Measurements from ENCODE around the gene KISS1R. TPM values are rescaled to one million over a fixed set of nuclear protein-coding genes. Genes with fewer than 3 reads are reported as not detected.

The KISS1R gene
- total and polyA plus RNA-seq, 2 of the 4 experiments (the other 2 are of a cell fraction) = not detected

GRCh38 chr19:948842-949496 lies 31.8 kb downstream of the KISS1R start:
- H3K4me3 ChIP-seq (ENCODE audit: insufficient read depth, low read depth, low read length) = no peak overlapping the region
- no peak overlapping the region for H2AK9ac ChIP-seq (replicated peaks; ENCODE audit: low read depth, low read length, poor library complexity)
- no peak overlapping the region for H3K27ac ChIP-seq (ENCODE audit: insufficient read depth, low read length)
- no peak overlapping the region for H3K56ac ChIP-seq (ENCODE audit: extremely low read depth, insufficient read depth, low read length)
- H4K5ac ChIP-seq (ENCODE audit: low read depth, low read length) = no peak overlapping the region
- H3K9me3 ChIP-seq (ENCODE audit: control insufficient read depth, insufficient read depth, low read length) = no peaks in the 10 kb centered on the region
- H3K79me1 ChIP-seq (ENCODE audit: low read depth in 1 of 2, low read length in 2 of 2) = peaks cover 16 to 73% of the 10 kb centered on the region in 2 experiments
- ATAC-seq (ENCODE audit: low read depth) (no peak), DNase-seq (no peak)
- no peak overlapping the region for H3K4ac ChIP-seq (ENCODE audit: low read depth, low read length)
- no peak overlapping the region for H3K14ac ChIP-seq (replicated peaks; ENCODE audit: low read depth, low read length)
- no peak overlapping the region for H3K23ac ChIP-seq (ENCODE audit: low read depth, low read length)
- 97% methylated on average over 6 of the region's 25 CpGs; no CpG with 5 or more reads in 1 of the 2 experiments for WGBS, 2 experiments (ENCODE audit: extremely low coverage in 2 of 2, insufficient read length in 1 of 2)
- no peak overlapping the region for H2BK5ac ChIP-seq (ENCODE audit: low read depth, low read length, poor library complexity, severe bottlenecking)
- H4K91ac ChIP-seq (ENCODE audit: insufficient read depth, low read depth, low read length) = no peak overlapping the region
- no peak overlapping the region for H2BK120ac ChIP-seq (ENCODE audit: low read depth, low read length)
- no peak overlapping the region for H3K4me2 ChIP-seq (ENCODE audit: low read depth, low read length)
- 0 out of 2 replicates have a peak, but pooled peaks have one; percentile 7 for TF ChIP-seq NFE2L2 (IDR thresholded peaks at IDR 0.05; ENCODE audit: low read depth, low read length)
- TF ChIP-seq FOS (IDR thresholded peaks at IDR 0.05; ENCODE audit: low read depth, low read length) = no peak
- POLR2A ChIA-PET (ENCODE audit: unreplicated experiment) = no interaction called here
- no peak overlapping the region for H2AFZ ChIP-seq (replicated peaks; ENCODE audit: low read length, poor library complexity)
- H2AK5ac ChIP-seq (ENCODE audit: low read depth, low read length) = no peak overlapping the region
- no peaks in the 10 kb centered on the region for H3K27me3 ChIP-seq (ENCODE audit: control insufficient read depth, insufficient read depth, low read length)
- in situ Hi-C loops (cut with MboI; ENCODE audit: low sequenced_read_pairs) = no loop called here
- peaks cover 54% of the 10 kb centered on the region for H4K20me1 ChIP-seq (ENCODE audit: insufficient read depth, low read length)
- no peak overlapping the region for H2BK20ac ChIP-seq (ENCODE audit: low read depth, low read length)
- peaks cover 19% of the 10 kb centered on the region; the same call in 1 of the 2 replicates for H3K36me3 ChIP-seq (ENCODE audit: control insufficient read depth, insufficient read depth, low read length)
- H3K18ac ChIP-seq (ENCODE audit: low read depth, low read length) = no peak overlapping the region
- H3K4me1 ChIP-seq (ENCODE audit: control insufficient read depth, insufficient read depth, low read length) = peaks cover 22% of the 10 kb centered on the region
- H3K9ac ChIP-seq (ENCODE audit: low read depth, low read length) = no peak overlapping the region
- intact Hi-C loops (cut with micrococcal nuclease) = no loop called here
- no peak overlapping the region for H4K8ac ChIP-seq (ENCODE audit: low read depth in 2 of 2, low read length in 2 of 2)
- peaks cover 4% of the 10 kb centered on the region; the same call in 1 of the 2 replicates for H3K9me1 ChIP-seq (ENCODE audit: insufficient read depth, low read length)
- CTCF ChIA-PET = no interaction called here
- dilution Hi-C loops (cut with HindIII; ENCODE audit: low sequenced_read_pairs, unreplicated experiment) = no loop called here
- H2BK15ac ChIP-seq (ENCODE audit: low read depth, low read length) = no peak overlapping the region
- BruUV-seq (replicated peaks) = no TSS peak

Measured in IMR-90 (cell line).